ENCODE data around the gene MDFI.

The MDFI gene

DNA sequence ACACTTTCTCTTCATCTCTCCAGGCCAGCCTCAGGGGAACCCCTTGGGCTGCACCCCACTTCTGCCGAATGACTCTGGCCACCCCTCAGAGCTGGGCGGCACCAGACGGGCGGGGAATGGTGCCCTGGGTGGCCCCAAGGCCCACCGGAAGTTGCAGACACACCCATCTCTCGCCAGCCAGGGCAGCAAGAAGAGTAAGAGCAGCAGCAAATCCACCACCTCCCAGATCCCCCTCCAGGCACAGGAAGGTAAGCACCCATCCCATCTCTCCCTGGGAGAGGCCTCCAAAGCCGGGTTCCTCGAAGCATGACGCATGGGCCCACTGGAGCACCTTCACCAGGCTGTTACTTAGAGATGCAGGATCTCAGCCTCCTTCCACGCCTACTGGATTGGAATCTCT lies 11.3 kb downstream of the MDFI start:
- no peak for DNase-seq (ENCODE audit: low read depth in 2 of 2, low spot score in 1 of 2)

DNA sequence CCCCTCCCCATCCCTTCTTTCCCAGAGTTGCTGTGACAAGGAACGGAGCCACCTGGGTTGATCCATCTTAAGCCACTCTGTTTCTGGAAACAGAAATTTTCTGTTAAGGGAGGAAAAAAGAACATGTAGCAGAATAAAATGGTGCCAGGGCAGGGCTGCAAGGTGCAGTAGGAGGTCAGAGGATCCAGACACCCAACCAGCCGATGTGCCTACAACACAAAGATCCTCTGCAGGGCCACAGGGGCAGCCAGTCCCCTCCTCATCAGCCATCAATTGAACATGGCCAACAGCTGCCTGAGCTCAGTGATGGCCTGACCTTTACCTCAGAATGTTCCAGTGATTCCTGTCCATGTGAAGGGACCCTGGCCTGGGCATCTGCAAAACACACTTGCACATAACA lies 11.9 kb downstream of the MDFI start:
- DNase-seq (ENCODE audit: low read depth in 2 of 2, low spot score in 1 of 2): no peak

- DNase-seq (ENCODE audit: low read depth in 2 of 2, low spot score in 1 of 2): no peak
Observed at GRCh38 chr6:41651246-41651961, 13.1 kb downstream of the MDFI start.

DNA sequence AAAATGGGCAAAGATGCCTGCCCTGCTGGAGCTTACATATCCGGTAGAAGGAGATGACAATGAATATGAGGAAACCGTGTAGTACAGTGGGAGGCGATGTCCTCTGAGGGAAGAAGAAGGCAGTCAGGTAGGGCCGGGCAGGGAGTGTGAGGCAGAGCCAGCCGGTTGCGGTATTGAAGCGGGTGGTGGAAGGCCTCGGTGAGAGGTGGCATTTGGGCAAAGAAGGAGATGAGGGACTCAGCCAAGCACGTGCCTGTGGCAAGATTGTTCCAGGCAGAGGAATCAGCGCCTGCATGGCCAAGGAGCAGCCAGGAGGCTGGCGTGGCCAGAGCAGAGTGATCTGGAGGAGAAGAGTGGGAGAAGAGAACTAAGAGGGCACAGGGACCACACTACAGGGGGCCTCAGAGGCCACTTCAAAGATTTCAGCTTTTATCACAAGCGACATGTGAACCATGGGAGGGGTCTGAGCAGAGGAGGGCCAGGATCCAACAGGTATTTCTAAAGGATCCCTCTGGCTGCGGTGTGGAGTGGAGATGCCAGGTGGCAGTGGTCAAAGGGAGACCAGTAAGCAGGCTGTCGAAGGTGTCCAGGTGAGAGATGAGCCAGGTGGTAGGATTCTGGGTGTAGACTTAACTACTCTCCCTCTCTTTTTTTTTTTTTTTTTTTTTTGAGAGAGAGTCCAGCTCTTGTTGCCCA lies 13.8 kb downstream of the MDFI start:
- no peak for DNase-seq (ENCODE audit: low read depth in 2 of 2, low spot score in 1 of 2)

DNA sequence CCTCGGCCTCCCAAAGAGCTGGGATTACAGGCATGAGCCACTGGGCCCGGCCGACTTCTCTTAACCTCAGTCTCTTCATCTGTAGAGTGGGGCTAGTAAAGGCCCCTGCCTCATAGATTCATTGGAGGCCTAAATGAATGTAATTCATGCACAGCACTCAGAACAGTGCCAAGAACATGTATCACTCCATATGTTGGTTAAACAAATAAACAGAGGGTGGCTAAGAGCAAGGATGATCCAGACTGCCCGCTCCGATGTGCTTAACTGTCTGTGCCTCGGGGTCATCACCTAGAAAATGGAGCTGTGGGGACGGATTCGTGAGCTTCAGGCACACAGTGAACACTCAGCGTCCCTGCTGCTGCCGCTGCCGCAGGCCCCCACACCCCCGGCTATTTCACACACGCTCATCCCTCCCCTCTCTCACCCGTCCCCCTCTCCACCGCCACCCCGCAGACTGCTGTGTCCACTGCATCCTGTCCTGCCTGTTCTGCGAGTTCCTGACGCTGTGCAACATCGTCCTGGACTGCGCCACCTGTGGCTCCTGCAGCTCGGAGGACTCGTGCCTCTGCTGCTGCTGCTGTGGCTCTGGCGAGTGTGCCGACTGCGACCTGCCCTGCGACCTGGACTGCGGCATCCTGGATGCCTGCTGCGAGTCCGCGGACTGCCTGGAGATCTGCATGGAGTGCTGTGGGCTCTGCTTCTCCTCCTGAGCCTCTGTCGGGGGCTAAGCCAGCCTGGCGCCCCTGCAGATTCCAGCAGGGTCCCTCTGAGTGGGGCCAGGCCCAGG lies 14.8 kb downstream of the MDFI start:
- no peak for DNase-seq (ENCODE audit: low read depth in 2 of 2, low spot score in 1 of 2)

GRCh38 chr6:41653691-41654090 lies 15.4 kb downstream of the MDFI start:
- no peak for DNase-seq (ENCODE audit: low read depth in 2 of 2, low spot score in 1 of 2)

GRCh38 chr6:41654151-41654697 lies 16.0 kb downstream of the MDFI start:
- DNase-seq (ENCODE audit: low read depth in 2 of 2, low spot score in 1 of 2): no peak

DNA sequence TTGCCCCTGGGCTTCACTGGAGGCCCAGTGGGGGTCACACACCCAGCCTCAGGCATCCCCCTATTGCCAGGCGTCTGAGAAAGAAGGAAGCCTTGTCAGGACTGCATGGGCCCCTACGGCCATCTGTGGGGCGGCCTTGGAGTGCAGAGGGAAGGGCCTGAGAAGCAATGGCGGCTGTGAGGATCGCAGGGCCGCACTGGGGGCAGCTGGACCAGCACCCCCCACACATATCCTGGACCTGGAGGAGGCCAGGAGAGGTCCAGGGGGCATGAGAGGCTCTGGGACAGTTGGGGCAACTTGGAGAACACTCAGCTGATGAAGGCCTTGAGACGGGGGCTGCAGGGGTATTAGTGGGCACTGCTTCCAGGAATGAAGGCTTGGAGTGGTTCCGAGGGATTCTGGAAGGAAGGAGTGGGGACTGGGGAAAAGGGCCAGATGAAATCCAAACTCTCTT lies 16.5 kb downstream of the MDFI start:
- no peak for DNase-seq (ENCODE audit: low read depth in 2 of 2, low spot score in 1 of 2)

DNA sequence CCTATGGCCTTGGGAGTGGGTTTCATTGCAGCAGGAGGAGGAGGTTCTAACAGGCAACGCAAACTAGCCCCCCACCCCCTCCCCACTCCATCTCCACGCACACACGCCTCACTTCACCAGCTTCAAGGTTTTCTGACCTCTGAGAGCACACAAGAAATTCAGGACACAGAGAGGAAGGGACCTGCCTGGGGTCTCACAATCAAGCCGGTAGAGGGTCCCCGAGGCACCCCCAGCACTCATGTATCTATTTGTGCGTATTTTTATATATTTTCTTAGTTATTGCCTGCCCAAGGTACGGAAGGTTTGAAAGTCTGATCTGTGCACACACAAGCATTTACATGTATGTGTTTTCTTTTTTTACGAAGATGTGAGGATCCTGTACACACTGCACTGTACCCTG lies 16.9 kb downstream of the MDFI start:
- no peak for DNase-seq (ENCODE audit: low read depth in 2 of 2, low spot score in 1 of 2)

GRCh38 chr6:41655646-41656001 lies 17.4 kb downstream of the MDFI start:
- DNase-seq (ENCODE audit: low read depth in 2 of 2, low spot score in 1 of 2): no peak

GRCh38 chr6:41656002-41656691 lies 17.9 kb downstream of the MDFI start:
- DNase-seq (ENCODE audit: low read depth in 2 of 2, low spot score in 1 of 2): no peak

- no peak for DNase-seq (ENCODE audit: low read depth in 2 of 2, low spot score in 1 of 2)
Observed at GRCh38 chr6:41657131-41658094, 19.1 kb downstream of the MDFI start.

DNA sequence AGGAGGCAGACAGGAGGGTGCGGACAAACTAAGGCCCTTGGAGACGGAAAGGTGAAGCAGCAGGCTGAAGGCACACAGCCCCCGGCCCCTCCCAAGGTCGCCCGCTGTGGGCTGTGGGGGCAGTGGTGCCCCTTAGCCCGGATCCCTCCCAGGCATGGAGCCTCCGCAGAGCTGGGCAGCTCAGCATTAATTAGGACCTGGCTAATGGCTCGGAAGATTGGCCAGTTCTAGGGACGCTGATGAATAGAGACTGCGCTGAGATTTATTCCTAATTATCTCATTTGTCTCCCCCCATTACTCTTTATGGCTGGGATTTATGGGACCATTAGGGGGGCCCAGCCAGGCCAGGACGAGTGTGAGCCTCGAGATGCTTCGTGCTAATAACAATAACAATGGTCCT lies 20.4 kb downstream of the MDFI start:
- DNase-seq (ENCODE audit: low read depth in 2 of 2, low spot score in 1 of 2): no peak

DNA sequence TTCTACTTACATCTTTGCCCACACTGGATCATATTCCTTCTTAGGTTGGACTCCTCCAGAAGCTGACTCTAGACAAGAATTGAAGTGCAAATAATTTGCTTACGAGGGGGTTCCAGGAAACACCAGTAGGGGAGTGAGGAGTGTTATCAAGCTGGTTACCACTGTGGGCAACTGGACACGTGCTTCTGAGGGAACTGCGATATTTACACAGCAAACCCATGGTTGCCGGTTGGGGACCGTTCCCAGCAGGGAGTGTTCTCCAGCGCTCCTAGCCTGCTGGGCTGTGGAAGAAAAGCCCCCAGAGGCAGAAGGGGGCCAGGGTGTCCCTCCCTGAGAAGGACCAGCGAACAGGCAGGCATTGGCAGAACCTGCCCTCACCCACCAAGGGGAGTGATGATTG lies 21.7 kb downstream of the MDFI start:
- no peak for DNase-seq (ENCODE audit: low read depth in 2 of 2, low spot score in 1 of 2)

DNA sequence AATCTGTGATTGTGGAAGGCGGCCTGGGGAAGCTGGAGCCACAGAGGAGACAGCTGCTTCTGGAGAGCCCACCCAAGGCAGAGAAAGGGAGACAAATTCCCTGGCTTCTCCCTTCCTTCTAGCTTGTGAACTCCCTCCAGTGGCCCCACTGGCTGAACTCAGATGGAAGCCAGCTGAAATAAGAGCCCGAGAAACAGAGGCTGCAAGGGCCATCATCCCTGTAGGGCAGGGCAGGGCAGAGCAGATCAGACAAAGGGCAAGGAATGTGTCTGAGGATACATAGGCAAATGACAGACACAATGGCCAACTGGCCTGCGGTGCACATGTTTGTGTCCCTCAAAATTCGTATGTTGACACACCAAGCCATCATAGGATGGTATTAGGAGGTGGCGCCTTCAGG lies 25.3 kb downstream of the MDFI start:
- DNase-seq (ENCODE audit: low read depth in 2 of 2, low spot score in 1 of 2): no peak

DNA sequence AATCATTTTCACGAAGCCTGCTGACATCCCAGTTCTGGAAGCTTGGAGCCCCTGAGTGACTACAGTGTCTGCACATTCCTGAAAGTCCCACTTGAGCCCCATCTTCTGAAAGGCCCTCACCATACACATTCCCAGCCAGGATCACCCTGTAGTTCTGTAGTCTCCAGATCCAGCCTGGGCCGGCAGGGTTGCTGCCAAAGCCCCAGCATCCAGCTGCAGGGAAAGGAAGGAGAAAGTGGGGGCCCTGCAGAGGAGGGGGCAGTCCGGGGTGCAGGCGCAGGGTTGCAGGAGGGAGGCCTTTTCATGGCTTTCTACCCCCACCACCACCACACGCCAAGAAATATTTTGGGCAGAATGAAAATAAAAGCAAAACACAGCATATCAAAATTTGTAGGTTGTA lies 26.0 kb downstream of the MDFI start:
- DNase-seq (ENCODE audit: low read depth in 2 of 2, low spot score in 1 of 2): no peak

DNA sequence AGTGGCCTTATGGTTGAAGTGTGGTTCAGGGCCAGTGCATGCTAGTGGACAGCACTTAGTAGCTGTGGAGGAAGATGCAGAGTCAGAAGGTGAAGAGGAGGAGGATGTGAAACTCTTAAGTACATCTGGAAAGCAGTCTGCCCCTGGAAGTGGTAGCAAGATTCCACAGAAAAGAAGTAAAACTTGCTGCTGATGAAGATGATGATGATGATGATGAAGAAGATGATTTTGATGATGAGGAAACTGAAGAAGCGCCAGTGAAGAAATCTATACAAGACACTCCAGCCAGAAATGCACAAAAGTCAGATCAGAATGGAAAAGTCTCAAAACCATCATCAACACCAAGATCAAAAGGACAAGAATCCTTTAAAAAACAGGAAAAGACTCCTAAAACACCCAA lies 28.9 kb downstream of the MDFI start:
- DNase-seq (ENCODE audit: low read depth in 2 of 2, low spot score in 1 of 2): no peak

- no peak for DNase-seq (ENCODE audit: low read depth in 2 of 2, low spot score in 1 of 2)
Observed at GRCh38 chr6:41668968-41669367, 30.7 kb downstream of the MDFI start.

GRCh38 chr6:41670703-41671360 lies 32.6 kb downstream of the MDFI start:
- no peak for DNase-seq (ENCODE audit: low read depth in 2 of 2, low spot score in 1 of 2)

GRCh38 chr6:41671376-41671775 lies 33.1 kb downstream of the MDFI start:
- DNase-seq (ENCODE audit: low read depth in 2 of 2, low spot score in 1 of 2): no peak

All from stimulated activated CD8-positive, alpha-beta memory T cell treated with anti-CD3 and anti-CD28 coated beads, Interleukin-4, amount 100 ng/mL, for 4 hours (primary cell).